Cerebellar cortex (tissue), 1 donor: ENCODE measurements around the gene EFHD1.
"Not testable (repeated sequence)": the region's sequence is repeated elsewhere in the genome, so short reads cannot be mapped to it uniquely, and the experiment has no call there.

Source experiments
- DNase-seq: peaks from one replicate; pipeline ENCODE4 v3.0.0-alpha.2; 2015; ENCODE audit warnings: low spot score

The EFHD1 gene

DNA sequence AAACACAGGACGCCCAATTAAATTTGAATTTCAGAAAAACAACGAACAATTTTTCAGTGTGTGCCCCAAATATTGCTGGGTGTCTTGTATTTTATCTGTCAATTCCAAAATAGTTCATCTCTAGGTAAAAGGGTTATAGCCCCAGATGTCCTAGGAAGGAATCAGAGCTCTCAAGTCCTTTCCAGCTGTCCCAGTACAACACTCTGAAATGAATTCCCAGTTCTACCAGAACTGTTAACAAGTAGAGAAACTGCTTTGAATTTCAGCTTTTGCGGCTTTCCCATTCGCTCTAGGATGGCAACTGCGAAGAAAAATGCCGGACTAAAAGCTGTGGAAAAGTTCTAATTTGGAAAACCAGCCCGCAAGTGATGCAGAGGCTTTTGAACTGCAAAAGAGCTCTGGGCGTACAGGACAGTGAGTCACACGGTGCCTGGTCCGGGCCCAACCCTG, 63.2 kb downstream of the EFHD1 start:
- DNase-seq, result no peak

DNA sequence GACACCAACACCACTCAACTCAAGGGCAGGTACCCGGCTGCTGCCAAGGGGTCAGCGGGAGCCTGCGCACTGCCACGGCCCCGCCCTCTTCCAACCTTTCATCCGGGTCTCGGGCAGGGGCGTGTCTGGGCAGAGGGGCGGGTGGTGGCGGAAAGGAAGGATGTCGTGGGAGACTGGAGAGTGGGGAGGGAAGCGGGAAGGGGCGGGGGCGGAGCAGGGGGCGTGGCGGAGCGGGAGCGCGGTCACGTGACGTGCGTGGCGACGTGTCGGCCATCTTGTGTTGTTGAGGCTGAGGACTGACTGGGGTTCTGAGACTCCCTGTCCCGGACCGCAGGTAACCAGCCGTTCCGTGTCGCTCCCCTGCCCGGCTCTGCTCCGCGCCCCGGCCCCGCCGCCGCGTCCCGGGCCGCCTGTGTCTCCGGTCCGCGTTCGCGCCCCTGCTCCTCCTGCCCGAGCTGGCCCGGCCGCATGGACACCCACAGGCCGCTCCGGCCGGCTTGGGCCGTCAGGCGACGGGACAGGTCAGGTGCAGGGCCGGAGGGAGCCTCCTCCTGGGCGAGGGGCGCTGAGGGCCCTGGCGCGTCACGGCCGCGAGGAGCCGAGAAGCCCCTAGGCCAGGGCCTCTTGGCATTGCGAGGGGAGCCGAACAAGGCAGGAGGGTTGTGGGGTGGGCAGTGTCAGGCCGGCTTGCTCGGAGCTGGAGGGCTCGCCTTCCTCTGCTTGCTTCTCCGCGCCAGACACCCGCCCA, 63.8 kb downstream of the EFHD1 start, which contains the start of gene GIGYF2:
TSS of gene GIGYF2 (plus strand) at position 273 of the 748 bp plus-strand sequence. CDS start 37,867 bp downstream, outside the sequence.
- DNase-seq, result peak; percentile 97

DNA sequence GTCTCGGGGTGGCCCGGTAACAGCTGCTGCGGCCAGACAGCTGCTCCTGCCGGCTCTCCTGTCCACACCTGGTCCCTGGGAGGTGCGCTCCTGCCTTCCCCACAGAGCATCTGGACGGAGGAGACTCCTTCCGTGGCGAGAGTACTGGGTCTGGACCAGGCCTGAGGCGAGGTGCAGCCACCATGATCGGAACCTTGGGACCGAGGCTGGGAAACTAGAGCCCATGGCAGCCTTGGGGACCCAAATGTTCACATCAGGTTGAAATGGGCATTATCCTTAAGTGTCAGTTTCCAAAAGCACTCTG, 64.4 kb downstream of the EFHD1 start:
- DNase-seq, result no peak

DNA sequence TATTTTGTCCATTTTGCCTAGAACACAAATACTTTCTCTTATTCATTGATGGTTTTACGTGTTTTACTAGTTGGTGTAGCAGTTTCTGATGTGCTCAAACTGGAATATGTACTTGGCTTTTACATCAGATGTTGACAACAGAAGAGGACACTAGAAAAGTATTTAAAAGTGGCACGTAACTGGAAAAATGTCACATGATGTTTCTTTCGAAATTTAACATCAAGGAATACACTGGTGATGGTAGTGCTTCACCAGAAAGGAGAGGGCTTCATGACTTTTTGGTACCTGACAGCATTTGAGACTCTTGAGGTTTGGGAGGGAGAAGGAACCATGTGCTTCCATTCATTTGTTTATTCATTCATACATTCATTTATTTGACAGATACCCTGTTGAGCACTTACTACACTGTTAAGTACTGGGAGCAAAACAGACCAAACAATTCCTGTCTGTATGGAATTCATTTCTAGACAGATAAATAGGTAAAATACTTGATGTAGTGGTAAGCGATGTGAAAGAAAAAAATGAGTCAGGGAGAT, 65.2 kb downstream of the EFHD1 start:
- no peak for DNase-seq

DNA sequence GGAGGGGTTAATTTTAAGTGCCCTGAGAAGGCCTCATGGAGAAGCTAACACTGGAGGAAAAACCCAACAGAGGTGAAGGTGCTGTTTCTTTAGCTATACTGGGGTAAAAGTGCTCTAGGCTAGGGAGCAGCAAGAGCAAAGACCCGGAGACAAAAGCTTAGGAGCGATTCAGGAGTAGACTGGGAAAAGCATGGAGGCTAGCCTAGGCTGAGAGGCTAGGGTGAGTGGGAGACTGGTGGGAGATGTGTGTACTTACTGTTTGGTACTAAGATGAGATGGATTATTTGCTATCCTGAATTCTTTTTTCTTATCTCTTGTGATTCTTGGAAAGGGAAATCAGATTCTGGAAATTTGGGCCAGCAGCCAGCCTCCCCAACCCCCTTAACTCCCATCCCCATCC, 65.7 kb downstream of the EFHD1 start:
- no peak for DNase-seq

DNA sequence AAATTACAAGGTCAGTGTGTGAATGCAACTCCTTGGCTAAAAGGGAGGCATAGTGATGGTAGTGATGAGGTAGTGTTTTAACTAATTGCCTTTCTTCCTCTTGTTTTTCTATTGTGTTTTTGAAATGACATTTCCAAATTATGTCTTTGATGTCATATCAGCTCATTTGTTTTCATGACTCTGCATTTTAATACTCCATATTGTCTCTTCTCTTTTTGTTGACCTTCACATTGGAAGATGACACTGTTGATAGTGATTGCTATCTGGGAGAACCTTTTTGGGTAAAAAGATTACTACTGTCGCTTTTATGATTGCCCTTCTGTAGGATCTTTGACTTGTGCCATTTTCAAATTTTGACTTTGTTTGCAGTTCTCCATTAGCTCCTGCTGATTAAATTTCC, 66.8 kb downstream of the EFHD1 start:
- DNase-seq, result no peak

DNA sequence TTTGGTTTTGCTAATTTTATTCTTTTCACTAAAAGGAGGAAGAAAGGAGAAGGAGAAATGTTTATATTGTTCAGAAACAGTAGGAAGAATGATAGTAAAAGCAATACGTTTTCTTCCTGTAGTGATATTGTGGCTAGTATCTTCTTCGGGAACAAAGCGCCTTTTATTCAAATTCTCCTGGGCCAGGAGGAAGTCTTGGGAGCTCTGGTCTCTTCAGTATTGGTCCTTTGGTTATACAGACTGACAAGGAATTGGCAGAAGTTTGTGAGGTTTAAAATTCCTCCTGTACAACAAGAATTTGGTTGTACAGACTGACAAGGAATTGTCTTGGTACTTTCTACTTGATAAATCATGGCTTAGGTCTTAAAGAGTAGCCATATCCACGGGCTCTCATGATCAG, 73.7 kb downstream of the EFHD1 start:
- DNase-seq, result no peak

DNA sequence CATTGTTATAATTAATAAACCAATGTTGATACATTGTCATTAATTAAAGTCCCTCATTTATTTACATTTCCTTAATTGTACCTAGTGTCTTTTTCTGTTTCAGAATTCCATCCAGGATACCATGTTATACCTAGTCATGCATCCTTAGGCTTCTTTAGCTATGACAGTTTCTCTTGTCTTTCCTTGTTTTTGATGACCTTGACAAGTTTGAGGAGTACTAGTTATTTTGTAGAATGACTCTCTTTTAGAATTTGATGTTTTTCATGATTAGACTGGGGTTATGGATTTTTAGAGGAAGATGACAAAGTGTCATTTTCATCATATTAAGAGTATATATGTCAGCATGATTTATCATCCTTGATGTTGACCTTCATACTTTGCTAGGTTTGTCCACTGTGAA, 80.1 kb downstream of the EFHD1 start:
- DNase-seq, result no peak

DNA sequence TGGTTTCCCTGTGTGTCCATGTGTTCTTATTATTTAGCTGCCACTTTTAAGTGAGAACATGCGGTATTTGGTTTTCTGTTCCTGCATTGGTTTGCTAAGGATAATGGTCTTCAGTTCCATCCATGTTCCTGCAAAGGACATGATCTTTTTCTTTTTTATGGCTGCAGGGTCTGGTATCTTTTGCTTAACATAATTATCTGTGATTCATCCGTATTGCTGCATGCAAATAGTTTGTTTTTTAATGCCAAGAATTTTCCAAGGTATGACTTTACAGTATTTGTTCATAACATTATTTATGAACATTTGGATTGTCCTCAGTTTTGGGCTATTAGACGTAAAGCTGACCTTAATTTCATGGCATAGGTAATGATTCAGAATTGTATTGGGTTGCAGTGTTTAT, 81.6 kb downstream of the EFHD1 start:
- DNase-seq, result no peak

DNA sequence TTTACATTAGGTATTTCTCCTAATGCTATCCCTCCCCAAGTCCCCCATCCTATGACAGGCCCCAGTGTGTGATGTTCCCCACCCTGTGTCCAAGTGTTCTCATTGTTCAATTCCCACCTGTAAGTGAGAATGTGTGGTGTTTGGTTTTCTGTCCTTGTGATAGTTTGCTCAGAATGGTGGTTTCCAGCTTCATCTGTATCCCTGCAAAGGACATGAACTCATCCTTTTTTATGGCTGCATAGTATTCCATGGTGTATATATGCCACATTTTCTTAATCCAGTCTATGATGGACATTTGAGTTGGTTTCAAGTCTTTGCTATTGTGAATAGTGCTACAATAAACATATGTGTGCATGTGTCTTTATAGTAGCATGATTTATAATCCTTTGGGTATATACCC, 86.7 kb downstream of the EFHD1 start:
- not testable (repeated sequence) for DNase-seq

DNA sequence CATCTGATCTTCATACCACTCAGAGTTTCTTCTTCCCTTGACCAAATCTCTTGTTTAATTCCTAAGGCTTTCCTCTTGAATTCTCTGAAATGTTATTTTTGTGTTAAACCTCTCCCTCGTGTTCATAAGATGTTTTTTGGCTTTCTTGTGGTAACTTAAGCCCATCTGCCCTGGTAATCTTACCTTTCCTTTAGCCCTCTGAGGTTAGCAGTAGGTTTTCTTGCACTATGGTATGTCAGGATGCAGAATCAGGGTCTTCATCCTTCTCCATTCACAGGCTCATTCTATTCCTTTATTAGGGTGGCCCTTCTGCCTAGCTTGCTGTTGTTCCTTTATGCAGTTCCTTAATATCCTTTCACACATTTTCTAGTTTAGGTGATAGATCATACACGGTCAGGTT, 87.9 kb downstream of the EFHD1 start:
- DNase-seq, result no peak

DNA sequence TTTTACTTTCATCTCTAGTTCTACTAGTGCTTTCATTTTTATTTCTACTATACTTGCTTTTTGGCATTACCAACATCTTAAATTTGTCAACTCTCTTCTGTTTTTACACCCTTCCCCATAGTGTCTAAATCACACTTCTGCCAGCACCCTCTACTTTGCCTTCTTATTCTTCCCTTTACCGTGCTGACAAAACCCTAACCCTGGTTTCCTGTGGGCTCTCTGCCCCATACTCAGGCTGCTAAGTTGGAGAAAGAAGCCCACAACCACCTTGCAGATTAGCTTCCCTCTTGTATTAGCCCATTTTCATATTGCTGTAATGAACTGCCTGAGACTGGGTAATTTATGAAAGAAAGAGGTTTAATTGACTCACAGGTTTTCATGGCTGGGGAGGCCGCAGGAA, 88.5 kb downstream of the EFHD1 start:
- DNase-seq, result no peak

DNA sequence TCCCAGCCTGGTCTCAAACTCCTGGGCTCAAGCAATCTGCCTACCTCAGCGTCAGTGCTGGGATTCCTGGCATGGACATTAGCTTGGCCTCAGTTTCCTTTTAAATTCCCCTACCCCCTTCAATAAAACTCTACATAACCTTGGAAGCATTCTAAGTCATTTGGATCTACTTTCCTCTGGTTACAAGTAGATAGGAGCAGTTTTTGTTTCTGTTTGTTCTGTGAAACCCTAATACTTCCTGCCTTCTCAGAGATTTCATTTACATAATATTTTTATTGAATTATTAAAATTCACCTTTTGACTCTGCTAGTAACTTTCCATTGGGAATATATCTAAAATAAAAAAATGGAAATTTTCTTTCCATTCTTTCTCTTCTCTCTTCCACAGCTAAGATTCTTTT, 89.6 kb downstream of the EFHD1 start:
- no peak for DNase-seq

DNA sequence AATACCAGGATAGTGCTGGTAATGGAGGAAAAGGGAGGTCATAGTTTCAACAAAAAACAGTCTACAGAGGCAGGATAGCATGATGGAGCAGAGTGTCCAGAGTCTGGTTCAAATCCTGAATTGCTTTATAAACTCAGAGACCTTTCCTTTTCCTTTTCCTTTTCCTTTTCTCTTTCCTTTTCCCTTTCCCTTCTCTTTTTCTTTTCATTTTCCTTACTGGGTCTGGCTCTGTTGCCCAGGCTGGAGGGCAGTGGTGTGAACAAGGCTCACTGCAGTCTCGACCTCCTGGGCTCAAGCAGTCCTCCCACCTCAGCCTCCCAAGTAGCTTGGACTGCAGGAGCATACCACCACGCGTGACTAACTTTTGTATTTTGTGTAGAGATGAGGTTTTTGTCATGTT, 95.4 kb downstream of the EFHD1 start:
- no peak for DNase-seq

DNA sequence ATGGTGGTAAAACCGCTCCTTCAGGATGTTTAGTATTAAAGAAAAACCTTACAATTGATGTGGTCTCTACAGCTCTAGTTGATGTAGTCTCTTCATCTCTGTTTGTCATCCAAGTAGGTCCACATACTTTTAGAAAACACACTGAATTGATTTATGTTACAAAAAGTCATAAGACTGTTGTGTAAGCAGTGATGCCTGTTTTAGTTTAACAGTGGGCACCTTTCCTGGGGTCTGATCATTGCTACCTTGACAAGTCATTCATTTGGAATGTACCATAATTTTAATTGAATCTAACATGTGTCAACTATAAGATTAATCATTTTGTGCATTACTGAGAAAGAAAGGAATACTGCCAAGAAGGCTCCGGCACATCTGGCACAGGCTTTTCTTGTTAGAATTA, 98.1 kb downstream of the EFHD1 start:
- DNase-seq, result no peak
